Activated CD4-positive, alpha-beta T cell treated with anti-CD3 and anti-CD28 coated beads, Interleukin-2, Interleukin-6, amounts not matched to agents 100 ng/mL and 50 ng/mL, durations not matched to agents 16 hours and 8 hours (primary cell): ENCODE results near the gene NECTIN4.
"Not testable (repeated sequence)": the region's sequence is repeated elsewhere in the genome, so short reads cannot be mapped to it uniquely, and the experiment has no call there.

Experiments
- DNase-seq: peaks from one replicate; pipeline ENCODE4 v3.0.0-alpha.2; 2020

NECTIN4 gene

GRCh38 chr1:161052899-161053298 is 36.5 kb downstream of the NECTIN4 start:
- DNase-seq: no peak

- no peak for DNase-seq
These were observed 38.1 kb downstream of the NECTIN4 start for GRCh38 chr1:161051219-161051618.

GRCh38 chr1:161048949-161049722 is 40.2 kb downstream of the NECTIN4 start:
- DNase-seq: no peak

DNA sequence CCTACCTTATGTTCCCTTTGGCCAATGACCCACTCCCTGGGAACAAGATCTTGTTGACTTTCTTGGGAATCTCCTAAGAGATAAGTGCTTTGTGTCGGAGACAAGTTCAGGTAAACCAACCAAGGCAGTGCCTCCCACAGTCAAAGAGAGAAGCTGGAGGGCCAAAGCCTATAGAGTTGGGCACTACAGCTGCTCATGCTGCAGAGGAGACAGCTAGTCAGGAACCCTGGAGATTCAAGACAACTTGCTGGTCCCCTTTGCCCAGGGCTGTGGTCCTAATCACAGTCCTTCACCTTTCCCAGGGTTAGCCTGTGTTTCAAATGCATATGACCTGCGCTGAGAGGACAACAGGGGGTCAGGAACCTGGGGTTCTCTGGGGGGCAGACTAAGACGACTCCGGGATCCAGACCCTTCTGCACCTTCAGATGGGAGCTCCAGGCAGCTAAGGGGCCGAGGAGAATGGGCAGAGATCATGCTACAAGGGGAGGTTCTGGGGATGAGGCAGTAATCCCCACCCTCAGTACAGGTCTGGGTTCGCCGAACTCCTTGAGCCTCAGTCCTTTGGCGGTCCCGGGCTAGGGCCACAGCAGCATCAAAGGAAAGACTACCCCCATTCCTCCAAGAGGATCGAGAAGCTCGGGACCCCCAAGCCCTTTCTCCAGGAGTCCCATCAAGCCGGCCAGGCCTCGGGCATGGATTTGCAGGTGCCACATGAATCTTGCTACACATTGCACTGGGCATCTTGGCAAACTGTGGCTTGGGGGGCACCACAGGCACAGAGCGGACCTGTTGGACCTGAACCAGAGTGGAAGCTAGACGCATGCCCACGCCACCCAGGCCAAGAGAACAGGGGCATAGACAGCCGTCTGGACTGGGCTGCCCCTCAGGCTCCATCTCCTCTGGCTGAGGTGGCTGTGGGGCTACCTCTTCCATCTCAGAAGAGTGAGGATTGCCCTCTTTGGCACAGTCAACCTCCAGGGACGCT is 41.6 kb downstream of the NECTIN4 start:
- no peak for DNase-seq

GRCh38 chr1:161046605-161047228 is 42.6 kb downstream of the NECTIN4 start:
- no peak for DNase-seq

- DNase-seq: peak; percentile 95
These were observed 43.4 kb downstream of the NECTIN4 start, which contains the start of gene USF1 for GRCh38 chr1:161045736-161046604. TSS of gene USF1 (minus strand) at chr1:161045977. CDS start at chr1:161043275, 2,702 bp downstream.

GRCh38 chr1:161044908-161045735 is 44.2 kb downstream of the NECTIN4 start:
- peak; percentile 76 for DNase-seq

GRCh38 chr1:161044535-161044907 is 44.8 kb downstream of the NECTIN4 start:
- no peak for DNase-seq

DNA sequence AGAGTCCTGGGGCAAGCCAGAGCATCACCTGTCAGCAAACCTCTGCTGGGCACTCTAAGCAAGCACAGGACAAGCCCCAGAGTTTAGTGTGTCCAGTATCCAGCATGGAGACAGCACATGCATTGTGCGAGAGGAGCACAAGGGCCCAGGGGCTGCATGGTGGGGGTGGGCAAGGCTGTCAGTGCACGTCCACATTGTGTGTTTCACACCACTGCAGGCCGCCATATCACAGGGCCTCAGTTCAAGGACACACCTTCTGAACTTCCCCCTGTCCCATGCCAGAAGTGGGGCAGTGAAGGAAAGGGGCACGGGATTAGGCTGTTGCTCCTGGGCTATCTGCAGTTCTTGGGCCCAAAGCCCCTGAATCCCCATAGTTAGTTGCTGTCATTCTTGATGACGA is 49.8 kb downstream of the NECTIN4 start:
- no peak for DNase-seq

DNA sequence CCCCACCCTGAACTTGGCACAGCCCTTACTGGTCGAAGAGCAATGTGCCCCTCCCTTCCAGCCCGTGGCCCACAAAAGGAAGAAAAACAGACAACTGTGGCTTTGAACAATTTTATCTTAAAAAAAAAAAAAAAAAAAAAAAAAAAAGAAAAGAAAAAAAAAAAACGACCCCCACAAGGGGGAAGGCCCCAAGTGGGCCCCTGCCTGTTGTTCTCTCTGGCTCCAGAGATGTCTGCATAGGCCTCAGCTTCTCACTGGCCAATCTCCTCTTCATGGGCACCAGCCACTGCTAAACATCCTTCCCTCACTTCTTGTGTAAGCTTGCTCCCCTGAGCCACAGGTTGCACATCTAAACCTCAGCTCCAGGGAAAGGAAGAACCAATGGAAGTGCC is 50.2 kb downstream of the NECTIN4 start:
- DNase-seq: no peak

DNA sequence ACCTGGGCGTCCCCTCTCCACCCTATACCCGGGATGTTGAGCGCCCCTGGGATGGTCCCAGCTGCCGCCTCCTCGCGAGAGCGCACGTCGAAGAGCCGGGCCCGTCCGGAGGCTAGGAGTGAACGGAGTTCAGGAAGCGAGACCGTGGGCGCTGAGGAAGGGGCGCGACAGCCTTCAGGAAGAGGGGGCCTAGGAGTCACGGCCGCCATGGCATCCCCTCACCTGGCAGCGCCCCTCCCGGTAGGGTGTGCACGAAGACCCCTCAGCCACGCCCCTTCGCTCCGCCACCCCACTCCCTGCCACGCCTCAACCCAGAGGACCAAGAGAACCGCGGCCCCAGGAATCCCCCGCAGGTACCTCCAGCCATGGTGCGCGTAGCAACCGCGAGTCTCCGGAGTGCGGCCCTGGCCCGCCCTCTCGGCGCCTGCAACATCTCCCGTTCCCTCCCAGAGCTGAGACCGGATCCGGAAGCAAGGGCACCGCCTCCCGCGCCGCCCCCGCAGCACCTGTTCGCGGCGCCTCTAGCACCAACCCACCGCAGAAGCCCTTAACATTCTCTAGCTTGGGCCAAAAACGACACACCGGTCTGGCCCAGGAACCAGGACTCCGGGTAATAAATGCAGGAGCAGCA is 50.7 kb downstream of the NECTIN4 start, which contains the start of gene TSTD1:
TSTD1 (minus strand) TSS at position 442 of the 631 bp plus-strand sequence; CDS start at position 367, 75 bp downstream.
- DNase-seq: peak; percentile 88

GRCh38 chr1:161037661-161038522 is 51.5 kb downstream of the NECTIN4 start:
- DNase-seq: no peak

DNA sequence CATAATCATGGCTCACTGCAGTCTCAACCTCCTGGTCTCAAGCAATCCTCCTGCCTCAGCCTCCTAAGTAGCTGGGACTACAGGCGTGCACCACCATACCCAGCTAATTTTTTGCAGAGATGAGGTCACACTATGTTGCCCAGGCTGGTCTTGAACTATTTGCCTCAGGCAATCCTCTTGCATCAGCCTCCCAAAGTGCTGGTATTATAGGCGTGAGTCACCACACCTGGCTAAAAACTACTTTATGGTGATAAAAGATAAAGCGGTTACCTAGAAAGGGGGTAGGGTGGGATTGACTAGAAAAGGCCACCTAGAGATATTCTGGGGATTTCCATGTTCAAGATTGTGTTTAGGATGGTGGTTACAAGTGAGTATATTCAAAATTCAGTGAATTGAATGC is 55.6 kb downstream of the NECTIN4 start:
- no peak for DNase-seq

DNA sequence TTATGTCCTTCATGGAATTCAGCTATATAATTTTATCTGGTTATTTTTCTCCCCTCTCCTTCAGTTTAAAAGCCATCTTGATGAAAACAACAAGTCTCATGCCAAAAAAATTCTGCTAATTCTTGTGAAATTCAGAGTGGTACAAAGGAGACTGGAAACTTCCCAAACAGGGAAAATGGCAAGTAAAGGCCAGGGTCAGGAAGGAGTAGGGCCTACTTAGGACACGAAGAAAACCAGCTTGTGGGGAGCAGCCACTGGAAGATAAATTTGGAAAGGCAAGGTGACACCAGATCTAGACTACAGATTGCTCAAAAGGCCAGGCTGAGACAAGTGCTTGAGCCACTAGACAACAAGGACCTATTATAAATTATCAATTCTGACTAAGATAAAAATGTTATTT is 56.9 kb downstream of the NECTIN4 start:
- no peak for DNase-seq

GRCh38 chr1:161031874-161032273 is 57.5 kb downstream of the NECTIN4 start:
- no peak for DNase-seq

- DNase-seq: not testable (repeated sequence)
These were observed 59.9 kb downstream of the NECTIN4 start for GRCh38 chr1:161029466-161029865.

- peak; percentile 25 for DNase-seq
These were observed 62.4 kb downstream of the NECTIN4 start for GRCh38 chr1:161026954-161027353.

DNA sequence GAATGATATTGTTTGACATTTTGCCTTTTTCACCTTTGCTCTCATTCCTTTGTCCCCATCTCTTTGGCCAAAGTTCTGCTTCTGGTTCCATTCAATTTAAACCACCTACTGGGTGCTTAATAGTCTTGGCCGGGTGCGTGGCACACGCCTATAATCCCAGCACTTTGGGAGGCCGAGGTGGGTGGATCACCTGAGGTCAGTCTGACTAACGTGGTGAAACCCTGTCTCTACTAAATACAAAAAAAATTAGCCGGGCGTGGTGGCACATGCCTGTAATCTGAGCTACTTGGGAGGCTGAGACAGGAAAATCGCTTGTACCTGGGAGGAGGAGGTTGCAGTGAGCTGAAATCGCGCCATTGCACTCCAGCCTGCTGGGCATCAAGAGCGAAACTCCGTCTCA is 66.9 kb downstream of the NECTIN4 start:
- DNase-seq: not testable (repeated sequence)

GRCh38 chr1:161021970-161022353 is 67.4 kb downstream of the NECTIN4 start:
- peak; percentile 38 for DNase-seq
